ENCODE measurements around the gene RAPSN.

The RAPSN gene

DNA sequence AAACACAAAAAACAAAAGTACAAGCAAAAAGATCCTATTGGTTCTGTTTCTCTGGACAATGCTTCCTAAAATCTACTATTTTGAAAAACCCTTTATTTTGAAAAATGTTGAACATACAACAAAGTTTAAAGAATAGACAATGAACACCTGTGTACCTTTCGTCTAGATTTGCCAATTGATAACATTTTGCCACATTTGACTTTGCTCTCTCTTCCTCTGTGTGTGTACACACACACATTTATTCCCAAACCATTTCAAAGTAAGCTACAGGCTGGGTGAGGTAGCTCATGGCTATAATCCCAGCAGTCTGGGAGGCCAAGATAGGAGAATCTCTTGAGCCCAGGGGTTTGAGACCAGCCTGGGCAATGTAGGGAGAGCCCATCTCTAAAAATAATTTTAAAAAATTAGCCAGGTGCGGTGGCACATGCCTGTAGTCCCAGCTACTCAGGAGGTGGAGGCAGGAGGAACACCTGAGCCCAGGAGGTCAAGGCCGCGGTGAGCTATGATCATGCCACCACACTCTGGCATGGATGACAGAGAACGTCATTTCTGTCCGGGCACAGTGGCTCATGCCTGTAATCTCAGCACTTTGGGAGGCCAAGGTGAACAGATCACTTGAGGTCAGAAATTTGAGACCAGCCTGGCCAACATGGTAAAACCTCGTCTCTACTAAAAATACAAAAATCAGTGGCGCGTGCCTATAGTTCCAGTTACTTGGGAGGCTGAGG lies 17.4 kb downstream of the RAPSN start:
- no peak for DNase-seq

DNA sequence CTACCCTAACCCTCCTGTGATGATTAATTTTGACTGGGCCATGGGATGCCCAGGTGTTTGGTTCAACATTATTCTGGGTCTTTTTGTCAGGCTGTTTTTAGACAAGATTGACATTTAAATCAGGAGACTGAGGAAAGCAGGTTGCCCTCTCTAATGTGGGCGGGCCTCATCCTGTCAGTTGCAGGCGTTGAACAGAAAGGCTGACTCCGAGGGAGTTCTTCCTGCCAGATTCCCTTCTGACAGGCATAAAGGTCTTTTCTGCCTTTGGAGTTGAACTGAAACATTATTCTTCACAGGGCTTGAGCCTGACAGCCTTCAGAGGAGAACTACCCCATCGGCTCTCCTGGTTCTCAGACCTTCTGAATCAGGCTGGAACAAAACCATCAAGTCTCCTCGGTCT lies 18.4 kb downstream of the RAPSN start:
- no peak for DNase-seq

DNA sequence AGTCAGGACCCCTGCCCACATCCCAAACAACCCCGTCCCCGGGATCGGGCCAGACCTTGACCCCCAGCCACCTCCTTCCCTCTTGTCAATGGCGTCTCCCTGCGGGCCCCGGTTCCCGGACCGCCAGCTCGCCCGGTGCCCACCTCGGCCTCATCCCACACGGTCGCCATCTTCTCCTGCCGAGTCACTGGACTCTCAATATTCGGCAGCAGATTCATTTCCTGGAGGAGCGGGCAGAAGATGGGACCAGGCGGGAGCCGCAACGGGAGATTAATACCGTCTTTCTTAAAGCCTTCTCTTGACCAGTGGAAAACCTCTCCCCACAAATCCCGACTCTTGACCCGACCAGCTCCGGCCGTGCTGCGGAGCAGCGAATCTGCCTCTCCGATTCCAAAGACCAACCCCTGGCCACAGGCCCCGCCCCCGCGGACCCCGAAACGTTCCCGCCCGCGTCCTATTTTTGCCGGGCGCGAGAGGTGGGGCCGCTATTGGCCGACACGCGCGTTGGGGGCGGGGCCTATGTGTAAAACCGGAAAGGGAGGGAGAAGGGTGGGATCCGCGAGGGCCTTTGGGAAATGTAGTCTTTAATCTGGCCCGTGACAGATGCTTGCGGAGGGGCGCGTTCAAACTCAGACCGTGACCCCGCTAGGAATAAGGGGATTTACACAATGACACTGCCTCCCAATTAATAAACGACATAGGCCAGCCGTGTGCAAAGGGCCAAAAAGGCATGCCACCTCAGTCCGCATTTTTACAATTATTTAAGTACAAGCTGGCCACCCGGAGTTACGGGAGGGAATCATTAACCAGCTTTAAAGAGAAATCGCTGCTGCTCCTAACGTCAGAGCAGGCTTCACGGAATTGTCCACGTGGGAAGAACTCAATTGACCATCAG lies 22.6 kb downstream of the RAPSN start, which contains the start of gene PSMC3:
TSS of gene PSMC3 (minus strand) at position 378 of the 895 bp plus-strand sequence. CDS start at position 218, 160 bp downstream.
- peak; percentile 89 to 94 for DNase-seq

DNA sequence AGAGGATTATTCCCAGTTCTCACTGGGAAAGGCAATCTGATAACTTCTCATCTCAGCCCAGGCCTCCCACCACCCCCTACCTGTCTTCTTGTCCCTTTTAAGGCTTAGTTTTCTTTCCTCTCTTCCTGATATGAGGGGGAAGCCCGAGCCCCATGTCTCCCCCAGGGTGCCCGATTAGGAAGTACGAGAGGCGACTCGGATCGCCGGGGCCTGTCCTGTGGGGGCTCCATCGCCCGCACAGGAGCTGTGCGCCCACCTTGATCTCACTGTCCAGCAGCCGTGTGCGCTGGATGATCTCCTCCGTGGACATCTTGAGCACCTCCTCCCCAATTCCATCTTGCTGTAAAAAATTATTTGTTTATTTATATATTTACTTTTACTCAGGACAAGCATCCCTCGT lies 23.3 kb downstream of the RAPSN start:
- no peak for DNase-seq

DNA sequence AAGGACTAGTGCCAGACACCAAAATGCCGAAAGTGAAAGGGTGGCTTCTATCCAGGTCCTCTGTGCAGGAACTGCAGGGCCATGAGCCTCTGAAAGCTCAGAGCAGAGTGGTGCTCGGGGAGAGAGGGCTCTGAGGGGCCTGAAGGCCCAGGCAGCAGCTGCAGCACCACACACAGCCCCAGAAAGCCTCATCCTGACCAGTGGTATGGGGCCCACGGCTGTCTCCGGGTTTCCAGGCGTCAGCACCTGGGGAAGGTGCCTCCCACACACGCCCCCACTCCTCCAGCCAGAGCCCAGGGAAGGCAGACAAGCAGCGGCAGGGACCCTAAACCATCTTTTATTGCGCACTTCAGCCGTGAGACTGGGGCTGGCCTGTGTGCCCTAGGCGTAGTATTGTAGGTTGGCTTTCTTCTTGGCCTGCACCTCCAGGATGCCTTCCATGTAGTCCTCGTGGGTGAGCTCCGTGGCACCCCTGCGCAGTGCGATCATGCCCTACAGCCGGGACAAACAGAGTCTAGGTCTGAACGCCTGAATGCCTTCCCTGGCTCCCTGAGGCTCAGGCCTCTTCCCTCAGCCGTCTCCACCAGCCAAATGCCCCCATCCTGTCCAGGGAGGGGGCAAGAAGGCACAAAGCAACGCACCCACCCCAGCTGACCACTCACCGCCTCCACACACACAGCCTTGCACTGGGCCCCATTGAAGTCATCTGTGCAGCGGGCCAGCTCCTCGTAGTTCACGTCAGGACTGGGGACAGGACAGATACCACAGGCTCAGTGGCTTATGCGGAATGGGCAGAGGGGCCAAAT lies 30.3 kb downstream of the RAPSN start:
- no peak for DNase-seq

DNA sequence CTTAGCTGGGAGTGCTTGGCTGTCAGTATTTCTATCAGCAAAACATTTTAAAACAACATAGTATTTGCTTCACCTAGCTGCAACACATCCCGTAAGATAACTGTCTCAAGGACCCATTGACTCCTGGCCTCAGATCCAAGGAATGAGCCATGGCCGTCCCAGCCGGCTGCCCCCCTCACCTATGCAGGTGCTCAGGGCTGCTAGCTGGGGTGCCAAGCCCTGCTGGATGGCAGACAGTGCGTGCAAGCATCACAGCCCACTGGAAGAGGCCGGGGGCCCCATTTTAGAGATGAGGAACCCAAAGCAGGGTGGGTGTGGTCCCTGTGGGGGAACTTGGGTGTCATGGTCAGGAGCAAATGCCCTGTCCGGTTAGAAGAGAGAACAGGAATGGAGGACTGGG lies 31.2 kb downstream of the RAPSN start:
- no peak for DNase-seq

DNA sequence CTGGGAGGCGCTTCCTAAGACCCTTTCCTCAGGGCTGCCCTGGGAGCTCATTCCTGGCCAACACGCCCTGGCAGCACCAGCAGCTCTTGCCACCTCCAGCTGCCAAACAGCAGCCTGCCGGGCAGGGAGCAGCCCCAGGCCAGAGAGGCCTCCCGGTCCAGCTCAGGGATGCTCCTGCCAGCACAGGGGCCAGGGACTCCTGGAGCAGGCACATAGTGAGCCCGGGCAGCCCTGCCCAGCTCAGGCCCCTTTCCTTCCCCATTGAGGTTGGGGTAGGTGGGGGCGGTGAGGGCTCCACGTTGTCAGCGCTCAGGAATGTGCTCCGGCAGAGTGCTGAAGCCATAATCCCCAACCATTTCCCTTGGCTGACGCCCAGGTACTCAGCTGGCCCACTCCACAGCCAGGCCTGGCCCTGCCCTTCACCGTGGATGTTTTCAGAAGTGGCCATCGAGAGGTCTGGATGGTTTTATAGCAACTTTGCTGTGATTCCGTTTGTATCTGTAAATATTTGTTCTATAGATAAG lies 32.9 kb downstream of the RAPSN start:
- peak; percentile 68 to 72 for DNase-seq

DNA sequence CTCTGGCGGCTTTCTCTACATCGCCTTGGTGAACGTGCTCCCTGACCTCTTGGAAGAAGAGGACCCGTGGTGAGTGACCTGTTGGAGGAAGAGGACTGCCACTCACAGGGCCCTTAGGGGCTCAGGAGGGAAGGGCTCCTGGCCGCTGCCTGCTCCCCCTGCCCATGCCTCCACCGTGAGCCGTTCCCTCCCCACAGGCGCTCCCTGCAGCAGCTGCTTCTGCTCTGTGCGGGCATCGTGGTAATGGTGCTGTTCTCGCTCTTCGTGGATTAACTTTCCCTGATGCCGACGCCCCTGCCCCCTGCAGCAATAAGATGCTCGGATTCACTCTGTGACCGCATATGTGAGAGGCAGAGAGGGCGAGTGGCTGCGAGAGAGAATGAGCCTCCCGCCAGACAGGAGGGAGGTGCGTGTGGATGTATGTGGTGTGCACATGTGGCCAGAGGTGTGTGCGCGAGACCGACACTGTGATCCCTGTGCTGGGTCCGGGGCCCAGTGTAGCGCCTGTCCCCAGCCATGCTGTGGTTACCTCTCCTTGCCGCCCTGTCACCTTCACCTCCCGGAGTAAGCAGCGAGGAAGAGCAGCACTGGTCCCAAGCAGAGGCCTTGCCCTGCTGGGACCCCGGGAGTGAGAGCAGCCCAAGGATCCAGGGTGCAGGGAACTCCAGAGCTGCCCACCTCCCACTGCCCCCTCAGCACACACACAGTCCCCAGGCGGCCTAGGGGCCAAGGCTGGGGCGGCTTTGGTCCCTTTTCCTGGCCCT lies 33.7 kb downstream of the RAPSN start:
- DNase-seq, result no peak

DNA sequence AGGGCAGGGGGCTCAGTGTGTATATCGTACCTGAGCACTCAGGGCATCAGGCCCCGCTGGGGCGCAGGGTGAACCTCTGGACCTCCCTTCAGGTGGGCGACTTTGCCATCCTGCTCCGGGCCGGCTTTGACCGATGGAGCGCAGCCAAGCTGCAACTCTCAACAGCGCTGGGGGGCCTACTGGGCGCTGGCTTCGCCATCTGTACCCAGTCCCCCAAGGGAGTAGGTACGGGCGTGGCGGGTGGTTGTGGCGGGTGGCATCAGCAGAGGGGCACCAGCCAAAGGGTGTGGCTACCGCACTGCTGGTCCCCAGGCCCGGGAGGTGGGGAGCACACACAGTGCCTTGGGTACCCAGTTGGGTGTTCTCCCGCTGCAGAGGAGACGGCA lies 34.3 kb downstream of the RAPSN start:
- no peak for DNase-seq

DNA sequence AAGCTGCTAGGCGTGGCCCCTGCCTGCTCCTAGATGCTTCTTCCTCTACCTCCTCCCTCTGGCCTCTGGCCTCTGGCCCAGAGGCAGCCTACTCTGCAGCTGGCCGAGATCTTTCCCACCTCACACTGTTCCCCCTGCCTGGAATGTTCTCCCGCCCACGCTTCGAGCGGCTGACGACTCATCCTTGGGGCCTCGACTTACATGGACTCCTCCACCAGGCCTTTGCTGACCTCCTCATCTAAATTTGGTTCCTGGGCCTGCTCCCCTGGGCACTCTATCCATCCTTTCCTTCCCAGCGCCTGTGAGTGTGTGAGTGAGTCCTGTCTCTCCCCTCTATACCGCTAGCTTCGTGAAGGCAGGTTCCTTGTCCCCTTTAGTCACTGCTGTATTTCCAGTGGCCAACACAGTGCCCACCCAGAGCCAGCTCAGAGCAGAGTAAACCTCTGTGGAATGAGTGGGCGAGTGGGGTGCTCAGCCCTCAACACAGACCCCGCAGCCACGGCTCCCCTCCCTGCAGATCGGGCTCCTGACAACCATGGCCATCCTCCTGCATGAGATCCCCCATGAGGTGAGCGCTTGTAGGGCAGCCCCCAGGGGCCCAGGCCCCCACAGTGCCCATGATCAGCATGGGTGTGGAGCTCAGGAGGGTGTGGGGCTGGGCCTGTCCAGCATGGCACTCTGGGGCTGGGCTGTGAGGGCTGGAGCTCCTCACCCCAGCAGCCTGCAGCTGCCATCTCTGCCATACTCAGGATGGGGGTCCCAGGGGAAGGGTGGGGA lies 34.8 kb downstream of the RAPSN start:
- no peak for DNase-seq

DNA sequence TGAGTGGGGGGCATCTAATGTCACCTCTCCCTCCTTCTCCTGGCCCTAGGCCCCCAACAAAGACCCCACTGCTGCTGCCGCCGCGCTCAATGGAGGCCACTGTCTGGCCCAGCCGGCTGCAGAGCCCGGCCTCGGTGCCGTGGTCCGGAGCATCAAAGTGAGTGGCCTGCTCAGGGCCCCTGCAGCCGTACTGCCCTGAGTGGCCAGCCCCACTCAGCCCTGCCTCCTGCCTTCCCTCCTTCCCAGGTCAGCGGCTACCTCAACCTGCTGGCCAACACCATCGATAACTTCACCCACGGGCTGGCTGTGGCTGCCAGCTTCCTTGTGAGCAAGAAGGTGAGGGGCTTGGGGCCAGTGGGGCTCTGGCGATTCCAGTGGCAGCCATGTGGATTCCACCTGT lies 35.6 kb downstream of the RAPSN start:
- DNase-seq, result no peak

DNA sequence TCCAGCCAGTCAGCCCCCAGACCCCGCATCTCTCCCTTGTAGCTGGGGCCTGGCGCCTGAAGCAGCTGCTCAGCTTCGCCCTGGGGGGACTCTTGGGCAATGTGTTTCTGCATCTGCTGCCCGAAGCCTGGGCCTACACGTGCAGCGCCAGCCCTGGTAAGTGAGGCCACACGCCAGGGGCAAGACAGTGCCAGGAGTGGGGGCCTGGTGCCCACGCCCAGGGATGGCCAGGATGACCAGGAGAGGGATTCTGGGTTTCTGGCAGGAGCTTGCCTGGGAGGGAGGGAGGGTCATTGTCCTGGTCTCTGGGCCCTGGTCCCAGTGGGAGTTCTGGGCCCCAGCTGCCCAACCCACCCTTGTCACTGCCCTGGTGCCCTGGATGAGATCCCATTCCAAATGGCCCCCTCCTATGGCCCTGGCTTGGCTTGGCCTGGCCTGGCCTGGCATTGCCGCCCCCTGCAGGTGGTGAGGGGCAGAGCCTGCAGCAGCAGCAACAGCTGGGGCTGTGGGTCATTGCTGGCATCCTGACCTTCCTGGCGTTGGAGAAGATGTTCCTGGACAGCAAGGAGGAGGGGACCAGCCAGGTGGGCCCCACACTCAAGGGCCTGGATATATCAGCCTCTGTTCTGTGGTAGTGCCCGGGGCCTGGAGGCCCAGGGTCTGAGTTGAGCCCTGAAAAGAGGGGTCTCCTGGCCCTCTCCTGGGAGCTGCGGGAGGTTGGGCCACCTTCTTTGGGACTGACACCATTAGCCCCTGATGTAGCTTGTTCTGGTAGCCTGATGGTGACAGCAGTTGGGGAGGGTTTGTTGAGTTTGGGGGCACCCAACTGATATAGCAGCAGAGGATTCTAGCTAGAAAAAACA lies 36.8 kb downstream of the RAPSN start:
- DNase-seq, result peak in 1 of 2 experiments; percentile 32

DNA sequence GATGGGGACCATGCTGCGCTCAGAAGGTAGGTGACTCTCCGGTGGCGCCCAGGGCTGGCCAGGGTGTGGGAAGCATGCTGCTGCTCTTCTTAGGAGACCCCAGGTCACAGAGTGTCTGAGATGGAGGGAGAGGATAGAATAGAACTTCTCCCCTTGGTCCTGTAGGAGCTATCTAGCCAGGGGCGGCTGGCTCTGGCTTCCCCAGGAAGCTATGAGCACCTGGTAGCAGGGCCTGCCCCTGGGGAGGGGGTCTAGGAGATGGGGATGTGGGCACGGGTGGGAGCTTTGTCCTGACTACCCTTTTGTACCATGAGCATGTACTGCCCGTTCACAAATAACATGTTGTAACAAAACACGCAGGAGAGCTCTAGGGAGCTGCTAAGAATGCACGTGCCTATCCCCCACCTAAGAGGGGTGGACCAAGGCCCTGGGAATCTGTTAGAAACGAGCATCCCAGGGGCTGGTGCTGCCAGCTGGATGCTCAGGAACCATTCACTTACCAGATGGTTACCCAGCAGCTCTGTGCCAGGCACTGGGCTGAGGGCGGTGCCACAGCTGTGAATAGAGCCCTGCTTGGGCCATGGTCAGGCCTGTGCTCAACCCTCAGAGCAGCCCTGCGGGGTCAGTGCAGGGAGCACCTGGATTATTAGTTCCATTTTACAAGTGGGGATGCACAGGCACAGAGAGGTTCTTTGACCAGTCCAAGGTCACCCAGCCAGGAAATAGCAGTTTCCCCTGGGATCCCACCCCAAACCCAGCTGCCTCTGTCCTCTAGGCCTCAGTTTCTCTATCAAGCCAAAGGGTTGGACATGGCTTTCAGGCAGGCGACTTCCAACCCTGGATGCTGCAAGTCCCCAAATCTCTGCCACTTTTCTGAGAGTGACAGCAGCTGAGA lies 38.3 kb downstream of the RAPSN start:
- DNase-seq, result no peak

DNA sequence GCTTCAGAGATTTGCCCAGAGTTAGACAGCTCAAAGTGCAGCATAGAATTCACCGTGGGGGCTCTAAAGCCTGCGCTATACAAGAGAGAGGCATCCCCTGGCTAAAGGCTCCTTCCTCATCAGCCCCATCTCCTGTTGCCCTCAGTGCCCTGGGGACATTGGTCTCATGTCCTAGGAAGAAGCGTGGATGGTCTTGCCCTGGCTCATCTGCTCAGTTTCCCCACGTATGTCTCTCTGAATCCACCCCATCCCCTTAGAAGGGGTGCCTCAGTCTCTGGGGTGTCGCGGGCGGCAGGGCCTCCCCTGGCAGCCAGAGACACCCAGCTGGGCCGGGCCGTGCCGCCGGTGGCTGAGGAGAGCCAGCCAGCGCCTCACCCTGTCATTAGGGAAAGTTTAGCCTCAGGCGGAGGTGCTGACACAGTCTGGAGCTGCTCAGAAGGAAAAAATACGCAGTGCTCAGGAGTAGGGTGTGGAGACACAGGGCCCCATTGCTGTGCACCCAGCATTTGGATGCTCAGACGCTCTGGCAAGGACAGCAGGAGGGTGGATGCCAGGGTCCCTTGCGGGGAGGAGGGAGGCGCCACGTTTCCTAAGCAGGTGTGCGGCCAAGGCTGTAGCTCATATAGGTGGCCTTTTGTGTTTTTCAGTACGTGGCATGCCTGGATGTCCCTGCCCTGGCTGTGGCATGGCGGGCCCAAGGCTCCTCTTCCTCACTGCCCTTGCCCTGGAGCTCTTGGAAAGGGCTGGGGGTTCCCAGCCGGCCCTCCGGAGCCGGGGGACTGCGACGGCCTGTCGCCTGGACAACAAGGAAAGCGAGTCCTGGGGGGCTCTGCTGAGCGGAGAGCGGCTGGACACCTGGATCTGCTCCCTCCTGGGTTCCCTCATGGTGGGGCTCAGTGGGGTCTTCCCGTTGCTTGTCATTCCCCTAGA lies 39.2 kb downstream of the RAPSN start:
- no peak for DNase-seq

DNA sequence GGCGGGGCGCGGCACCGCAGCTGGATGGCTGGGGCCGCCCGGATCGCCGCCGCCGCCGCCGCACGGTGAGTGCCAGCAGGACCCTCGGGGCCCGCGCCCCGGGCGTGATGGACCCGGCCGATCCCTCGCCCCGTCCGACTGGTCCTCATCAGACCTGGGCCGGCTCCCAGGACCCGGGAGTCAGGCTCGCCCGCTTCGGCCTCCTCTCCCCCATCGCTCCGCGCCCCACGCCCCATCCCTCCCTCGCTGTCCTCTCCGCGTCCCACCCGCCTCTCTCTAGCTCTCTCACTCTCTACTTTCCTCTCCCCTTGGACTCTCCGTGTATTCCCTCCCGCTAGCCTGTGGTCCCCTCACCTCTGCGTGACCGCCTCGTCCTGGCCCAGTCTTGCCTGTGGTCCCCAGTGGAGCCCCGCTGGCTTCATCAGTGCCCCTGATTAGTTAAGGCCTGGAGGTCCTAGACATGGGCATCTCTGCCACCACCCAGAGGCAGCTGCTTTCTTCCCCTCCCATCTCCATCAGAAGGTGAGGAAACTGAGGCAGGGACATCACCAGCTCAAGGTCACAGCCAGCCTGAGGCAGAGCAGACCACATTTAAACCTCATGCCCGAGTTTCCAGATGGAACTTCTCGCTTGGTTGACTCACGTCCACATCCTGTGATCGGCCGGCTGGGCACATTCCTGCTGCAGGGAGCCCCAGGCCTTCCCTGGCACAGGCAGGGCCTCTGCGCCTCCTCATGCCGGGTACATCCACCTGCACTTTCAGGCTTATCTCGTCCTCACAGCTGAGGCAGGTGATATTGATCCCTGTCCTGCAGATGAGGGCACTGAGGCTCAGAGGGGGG lies 40.1 kb downstream of the RAPSN start:
- peak; percentile 54 to 61 for DNase-seq

DNA sequence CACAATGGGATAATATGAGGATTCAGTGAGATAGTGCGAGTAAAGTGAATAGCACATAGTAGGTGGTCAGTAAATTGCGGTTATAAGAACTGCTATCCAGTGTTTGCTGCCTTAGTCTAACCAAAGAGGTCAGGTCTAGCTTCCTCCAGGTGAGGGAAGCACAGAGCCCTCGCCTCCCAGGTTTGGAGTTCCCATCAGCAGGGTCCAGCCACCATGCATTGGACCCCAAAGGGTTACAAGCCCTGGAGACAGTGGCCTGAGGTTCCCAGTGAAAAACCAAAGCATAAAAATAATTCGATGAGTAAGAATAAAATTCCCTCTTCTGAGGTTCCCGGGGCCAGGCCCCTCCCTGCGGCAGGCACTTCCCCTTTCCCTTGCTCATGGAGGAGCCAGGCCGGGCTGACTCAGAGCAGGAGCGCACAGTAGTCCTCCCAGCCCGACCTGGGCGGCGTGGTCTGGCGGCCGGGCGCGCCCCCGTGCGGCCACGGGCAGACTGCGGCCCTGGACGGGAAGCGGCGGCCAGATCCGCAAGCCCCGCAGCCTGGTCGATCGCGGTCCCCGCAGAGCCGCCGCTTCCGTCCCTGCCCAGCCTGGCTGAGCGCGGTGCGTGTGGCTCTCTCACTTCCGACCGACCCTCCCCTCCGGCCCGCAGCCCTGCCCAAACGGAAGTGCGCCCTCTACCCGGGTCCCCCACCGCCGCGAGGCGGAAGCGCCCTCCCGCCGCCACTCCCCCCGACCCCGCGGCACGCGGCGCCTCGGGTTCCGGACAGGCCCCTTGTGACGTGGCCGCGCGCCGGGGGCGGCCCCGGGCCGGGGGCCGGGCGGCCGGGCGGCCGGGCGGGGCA lies 41.0 kb downstream of the RAPSN start, which contains the start of gene SLC39A13:
TSS of gene SLC39A13 (plus strand) at position 845 of the 845 bp plus-strand sequence. CDS start 1,505 bp downstream, outside the sequence.
- DNase-seq, result peak; percentile 85 to 89
